GM08714 (cell line): Measurements from ENCODE around the gene FBLN1.
"Not testable (repeated sequence)": the region's sequence is repeated elsewhere in the genome, so short reads cannot be mapped to it uniquely, and the experiment has no call there.

Experiments
- H3K4me3 ChIP-seq: fragments of 200-500 bp; sonication (Bioruptor generic); 2 replicates; pipeline ENCODE4 v1.5.1; 2014; ENCODE audit warnings: mild to moderate bottlenecking, low read length, inconsistent platforms
- ZNF274 ChIP-seq: IDR thresholded peaks from 2 replicates; pipeline ENCODE4 v1.6.1; 2012; ENCODE audit warnings: mild to moderate bottlenecking, low read depth, low read length

Gene FBLN1

DNA sequence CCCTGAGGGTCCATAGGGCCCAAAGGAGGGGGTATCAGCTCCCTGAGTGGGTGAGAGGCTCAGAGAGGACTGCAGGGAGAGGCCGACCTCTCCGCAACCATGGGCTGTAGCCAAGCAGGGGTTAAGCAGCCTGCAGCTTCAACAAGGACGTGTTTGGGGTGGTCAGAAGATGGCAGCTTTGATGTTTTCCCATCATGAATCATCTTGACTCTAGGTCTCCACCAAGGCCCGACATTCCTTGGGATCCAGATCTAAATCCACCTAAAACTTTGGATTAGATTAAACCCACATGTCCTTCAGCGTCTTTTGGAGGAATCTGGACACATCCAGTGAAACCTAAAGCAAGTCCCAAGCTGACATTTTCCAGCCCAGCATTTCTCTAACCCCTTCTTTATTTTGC lies 19.8 kb downstream of the FBLN1 start:
- TF ChIP-seq ZNF274, result no peak
- no peak overlapping the region for H3K4me3 ChIP-seq

DNA sequence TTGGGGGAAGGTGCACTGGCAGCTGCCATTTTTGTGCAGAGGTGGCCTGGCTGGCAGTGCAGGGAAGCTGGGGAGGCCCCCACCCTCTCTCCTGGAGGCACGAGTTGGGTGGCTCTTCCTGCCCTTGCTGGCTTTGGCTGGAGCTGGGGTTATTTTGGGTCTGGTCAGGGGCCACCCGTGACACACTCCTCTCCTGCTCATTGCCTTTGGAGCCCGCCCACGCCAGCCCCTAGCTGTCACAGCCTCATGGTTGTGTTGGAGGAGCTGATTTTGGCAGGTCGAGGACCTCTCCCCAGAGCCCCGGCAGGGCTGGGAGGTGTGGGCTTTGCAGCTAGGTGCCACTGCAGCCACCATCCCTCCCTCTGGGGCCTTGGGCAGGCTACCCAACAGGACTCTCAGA lies 21.5 kb downstream of the FBLN1 start:
- no peak overlapping the region for H3K4me3 ChIP-seq
- no peak for TF ChIP-seq ZNF274

DNA sequence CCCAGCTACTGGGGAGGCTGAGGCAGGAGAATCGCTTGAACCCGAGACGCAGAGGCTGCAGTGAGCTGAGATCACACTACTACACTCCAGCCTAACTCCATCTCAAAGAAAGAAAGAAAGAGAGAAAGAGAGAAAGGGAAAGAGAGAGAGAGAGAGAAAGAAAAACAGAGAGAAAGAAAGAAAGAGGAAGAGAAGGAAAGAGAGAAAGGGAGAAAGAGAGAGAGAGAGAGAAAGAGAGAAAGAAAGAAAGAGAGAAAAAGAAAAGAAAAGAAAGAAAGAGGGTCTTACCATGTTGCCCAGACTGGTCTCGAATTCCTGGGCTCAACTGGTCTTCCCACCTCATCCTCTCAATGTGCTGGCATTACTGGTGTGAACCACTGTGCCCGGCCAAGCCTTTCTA lies 22.3 kb downstream of the FBLN1 start:
- no peak overlapping the region for H3K4me3 ChIP-seq
- no peak for TF ChIP-seq ZNF274

DNA sequence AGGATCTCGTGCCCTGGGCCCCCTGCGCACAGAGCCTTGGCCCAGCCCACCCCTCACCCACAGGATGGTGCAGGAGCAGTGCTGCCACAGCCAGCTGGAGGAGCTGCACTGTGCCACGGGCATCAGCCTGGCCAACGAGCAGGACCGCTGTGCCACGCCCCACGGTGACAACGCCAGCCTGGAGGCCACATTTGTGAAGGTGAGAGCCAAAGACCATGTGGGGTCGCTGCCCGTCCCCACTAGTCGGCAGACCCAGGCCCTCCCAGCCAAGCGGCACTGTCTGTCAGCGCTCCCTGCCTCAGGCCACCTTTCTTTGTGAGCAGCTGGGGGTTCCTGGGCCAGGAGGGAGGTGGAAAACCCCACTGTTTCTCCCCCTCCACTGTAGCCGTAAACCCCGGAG lies 22.8 kb downstream of the FBLN1 start:
- no peak for TF ChIP-seq ZNF274
- H3K4me3 ChIP-seq, result no peak overlapping the region

DNA sequence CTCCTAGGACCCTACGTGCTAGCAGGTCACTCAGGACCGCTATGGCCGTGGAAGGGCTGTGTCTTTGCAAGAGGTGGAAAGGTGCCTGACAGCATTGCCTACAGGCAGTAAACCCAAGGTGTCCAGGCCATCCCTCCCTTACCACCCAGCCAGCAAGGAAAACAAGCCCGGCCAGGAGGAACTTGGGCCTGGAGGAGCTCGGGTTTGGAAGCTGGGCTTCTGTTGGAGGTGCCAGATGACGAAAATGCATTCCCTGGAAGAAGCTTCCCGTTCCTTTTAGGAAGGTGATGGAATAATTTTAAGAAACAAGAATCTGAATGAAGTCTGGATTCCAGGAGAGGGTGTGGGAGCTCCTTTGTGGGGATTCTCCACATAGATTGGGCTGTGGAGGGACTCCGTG lies 23.6 kb downstream of the FBLN1 start:
- H3K4me3 ChIP-seq, result no peak overlapping the region
- TF ChIP-seq ZNF274, result no peak

DNA sequence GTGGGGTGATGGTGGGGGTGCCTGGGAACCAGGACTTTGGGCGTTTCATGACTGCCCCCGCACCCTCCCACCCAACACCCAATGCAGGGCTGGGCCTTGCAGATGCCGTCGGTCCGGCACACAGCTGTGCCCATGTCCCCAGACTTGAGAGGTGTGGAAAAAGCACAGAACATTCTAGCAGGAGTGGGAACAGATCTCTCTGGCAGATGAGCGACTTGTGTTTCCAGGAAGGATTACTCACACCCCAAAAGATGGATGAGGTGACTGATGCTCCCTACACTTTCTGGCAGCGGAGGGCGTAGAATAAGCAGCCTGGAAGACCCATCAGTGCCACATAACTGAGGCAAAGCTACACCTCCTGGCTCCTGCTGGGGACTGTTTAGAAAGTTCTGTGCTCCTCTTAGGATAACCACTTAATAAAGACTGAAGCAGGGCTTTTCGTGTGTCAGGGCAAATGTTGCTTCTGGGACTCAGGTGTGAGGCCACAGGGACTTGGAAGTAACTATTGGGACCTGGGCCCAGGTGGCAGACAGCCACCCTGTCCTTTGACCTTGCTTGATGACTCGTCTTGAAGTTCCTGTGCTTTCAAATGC lies 24.2 kb downstream of the FBLN1 start:
- H3K4me3 ChIP-seq, result no peak overlapping the region
- TF ChIP-seq ZNF274, result no peak

DNA sequence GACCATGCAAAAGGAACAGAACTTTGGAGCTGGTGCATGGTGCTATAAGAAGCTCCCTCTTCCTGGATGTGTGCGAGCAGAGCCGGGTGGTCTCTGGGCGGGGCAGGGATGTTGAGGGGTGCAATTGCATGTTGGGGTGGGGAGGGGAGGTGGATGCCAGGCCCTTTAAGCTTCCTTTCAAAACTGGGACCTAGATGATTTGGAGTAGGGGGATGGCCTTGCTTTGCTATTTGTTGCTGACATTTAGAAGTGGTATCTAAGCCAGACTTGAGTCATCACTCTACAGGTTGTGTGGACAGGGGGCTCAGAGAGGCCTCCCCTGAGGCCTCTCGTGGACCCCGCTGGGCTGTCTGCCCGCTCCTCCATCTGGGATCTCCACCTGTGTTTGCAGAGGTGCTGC lies 24.8 kb downstream of the FBLN1 start:
- TF ChIP-seq ZNF274, result no peak
- H3K4me3 ChIP-seq, result no peak overlapping the region

DNA sequence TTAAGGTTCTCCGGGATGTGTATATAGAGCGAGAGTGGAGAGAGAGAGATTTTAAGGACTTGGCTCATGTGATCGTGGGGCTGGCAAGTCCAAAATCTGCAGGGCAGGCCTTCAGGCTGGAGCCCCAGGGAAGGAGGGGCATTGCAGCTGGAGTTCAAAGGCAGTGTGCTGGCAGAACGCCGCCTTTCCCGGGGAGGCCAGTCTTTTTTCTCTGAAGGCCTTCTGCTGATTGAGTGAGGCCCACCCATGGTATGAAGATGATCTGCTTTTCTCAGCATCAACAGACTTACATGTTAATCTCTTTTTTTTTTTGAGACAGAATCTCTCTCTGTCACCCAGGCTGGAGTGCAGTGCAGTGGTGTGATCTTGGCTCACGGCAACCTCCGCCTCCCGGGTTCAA lies 25.4 kb downstream of the FBLN1 start:
- no peak overlapping the region for H3K4me3 ChIP-seq
- no peak for TF ChIP-seq ZNF274

DNA sequence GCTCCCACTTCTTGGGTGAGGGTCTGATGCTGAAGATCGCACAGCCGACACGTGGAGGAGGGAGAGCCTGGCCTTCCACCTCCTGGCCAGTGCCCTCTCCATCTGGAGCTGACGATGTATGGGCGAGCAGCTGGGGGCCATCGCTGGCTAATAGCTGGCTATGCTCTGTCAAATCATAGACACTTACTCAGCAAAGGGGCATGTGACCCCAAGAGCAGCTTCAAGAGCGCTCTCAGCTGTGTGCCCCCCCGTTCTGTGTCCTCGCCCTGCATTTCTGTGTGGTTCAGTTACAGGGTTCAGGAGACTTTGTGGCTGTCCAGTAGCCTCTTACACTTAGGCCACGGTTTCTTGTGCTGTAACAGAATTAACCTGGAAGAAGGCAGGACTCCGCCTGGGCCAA lies 26.4 kb downstream of the FBLN1 start:
- no peak for TF ChIP-seq ZNF274
- H3K4me3 ChIP-seq, result no peak overlapping the region

DNA sequence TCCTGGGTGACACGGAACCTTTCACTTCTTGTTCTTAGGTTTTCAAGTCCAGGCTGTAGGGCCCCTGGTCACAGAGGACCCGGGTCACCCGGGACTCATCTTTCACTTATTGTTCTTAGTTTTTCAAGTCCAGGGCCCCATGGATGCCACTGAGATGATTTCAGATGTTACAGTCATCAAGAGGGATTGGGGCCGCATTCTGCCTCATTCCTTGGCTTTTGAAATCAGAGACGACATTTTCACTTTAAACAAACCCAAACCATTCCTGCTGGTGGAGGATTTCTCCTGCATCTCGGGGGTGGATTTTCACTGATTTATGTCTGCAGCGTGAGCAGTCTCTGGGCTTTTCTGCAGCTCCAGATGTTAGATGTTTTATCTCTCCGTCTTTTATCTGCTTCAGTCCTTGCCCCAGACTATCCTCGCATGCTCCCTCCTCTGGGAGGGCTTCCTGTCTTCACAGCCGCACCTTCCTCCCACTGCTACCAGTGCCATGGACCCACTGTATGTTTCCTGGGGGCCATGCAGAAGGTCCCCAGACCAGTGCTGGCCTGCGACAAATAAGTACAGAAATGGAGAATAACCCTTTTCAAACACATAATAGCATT lies 27.4 kb downstream of the FBLN1 start:
- no peak for TF ChIP-seq ZNF274
- no peak overlapping the region for H3K4me3 ChIP-seq

DNA sequence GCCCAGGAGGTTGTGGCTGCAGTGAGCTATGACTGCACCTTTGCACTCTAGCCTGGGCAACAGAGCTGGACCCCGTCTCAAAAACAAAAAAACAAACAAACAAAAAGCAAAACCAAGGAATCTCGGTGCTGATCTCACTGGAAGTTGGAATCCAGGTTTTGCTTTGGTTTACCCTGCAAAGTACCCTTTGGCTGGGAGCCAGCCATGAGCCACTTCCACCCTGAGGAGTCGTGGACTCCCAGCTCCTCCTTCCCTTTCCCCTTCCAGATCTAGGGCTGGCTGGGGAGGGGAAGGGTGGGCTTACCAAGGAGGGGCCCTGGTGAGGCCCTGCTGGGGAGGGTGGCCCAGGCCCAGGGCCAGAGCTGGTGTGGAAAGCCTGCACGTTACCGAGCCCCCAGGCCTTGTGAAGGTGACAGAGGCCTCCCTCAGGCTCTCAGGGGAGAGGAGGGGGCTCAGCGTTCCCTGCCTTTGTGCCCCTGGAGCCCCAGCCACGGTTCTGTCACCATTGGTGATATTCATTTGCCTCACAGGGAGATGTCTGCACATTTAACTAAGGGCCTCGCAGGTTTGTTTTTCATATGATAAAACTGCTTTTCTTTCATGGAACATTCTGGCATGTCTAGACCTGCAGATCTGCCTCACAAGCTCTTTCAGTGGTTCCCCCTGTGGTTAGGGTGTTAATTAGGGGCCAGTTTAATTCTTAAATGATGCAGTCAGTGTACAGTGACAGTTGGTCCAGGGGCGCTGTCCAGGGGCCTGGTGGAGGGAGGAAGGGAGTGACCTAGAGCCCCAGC lies 29.0 kb downstream of the FBLN1 start:
- TF ChIP-seq ZNF274, result no peak
- H3K4me3 ChIP-seq, result no peak overlapping the region

DNA sequence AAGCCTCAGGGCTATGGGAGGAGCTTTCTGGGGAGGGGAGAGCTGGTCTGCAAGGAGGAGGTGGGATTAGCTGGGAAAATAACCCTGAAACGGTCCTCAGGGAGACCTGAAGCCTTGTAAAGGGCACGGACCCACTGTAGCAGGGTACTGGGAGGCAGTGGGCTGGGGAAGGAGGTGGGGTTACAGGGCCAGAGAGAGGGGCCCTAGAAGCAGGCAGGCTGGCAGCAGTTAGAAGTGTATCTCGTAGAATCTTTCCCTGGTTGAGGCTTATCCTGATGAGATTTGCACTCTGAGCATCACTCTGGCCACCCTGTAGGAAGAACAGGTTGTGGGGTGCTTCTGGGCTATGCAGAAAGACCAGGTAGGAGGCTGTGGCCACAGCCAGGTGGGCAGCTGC lies 29.6 kb downstream of the FBLN1 start:
- no peak overlapping the region for H3K4me3 ChIP-seq
- TF ChIP-seq ZNF274, result no peak

DNA sequence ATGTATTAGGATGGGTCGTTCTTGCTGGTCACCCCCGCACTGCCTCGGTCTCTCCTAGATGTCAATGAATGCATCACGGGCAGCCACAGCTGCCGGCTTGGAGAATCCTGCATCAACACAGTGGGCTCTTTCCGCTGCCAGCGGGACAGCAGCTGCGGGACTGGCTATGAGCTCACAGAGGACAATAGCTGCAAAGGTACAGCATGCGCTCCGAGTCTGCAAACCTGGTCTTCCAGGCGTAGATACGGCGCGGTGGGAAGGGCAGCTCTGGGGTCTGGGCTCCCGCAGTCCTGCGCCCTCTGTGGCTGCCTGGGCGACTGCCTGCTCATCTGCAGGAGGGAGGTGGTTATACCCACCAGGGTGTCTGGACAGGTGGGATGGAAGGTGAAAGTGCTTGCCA lies 31.0 kb downstream of the FBLN1 start:
- no peak overlapping the region for H3K4me3 ChIP-seq
- no peak for TF ChIP-seq ZNF274

DNA sequence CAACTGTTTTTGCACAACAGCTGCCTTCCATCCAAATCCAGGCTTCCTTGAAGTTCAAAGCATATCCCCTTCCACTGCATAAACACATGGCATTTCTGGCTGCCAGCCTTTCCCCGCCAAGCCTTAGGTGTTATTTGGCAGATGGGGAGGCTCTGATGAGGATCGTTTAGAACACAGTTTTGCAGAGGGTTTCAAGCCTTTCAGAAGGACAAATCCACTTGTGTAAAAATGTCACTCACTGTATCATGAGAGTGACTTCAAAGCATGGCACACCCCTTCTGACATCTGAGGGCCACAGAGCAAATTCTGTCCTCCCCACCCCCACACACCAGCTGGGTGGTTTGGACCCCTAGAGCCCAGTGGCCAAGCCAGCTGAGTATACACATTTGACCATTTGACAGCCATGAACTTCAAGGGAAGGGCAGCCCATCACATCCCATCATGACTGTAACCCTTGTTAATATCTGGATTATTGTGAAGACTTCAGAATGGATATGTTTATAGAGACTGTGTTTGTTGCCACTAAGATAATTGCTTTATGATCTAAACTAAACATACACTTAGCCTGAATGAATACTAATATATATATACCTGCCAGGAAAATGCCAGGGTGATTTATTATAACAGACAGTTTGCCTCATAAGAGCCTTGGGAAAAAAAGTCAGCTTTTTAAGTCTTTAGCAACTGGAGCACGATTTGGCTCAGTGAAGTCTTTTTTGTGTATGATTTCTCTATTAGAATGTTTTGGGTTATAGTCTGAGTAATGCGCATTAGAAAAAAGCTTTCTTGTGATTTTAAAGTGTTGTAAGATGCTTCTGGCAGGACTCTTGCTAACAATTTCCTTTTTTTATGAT lies 31.9 kb downstream of the FBLN1 start:
- no peak overlapping the region for H3K4me3 ChIP-seq
- no peak for TF ChIP-seq ZNF274

DNA sequence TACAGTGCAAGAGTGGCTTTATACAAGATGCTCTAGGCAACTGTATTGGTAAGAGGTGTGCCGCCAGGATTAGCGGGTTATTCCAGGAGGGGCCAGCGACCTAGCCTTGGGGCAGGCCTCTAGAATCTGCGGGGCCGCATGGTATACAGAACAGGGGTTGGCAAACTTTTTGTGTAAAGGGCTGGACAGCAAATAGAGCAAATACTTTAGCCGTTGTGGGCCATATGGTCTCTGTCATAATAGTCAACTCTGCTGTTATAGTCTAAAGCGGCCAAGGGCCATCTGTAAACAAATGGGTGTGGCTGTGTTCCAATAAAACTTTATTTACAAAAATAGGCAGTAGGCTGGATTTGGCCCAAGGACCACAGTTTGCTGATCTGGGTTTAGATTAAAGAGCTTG lies 32.6 kb downstream of the FBLN1 start:
- H3K4me3 ChIP-seq, result no peak overlapping the region
- TF ChIP-seq ZNF274, result no peak

DNA sequence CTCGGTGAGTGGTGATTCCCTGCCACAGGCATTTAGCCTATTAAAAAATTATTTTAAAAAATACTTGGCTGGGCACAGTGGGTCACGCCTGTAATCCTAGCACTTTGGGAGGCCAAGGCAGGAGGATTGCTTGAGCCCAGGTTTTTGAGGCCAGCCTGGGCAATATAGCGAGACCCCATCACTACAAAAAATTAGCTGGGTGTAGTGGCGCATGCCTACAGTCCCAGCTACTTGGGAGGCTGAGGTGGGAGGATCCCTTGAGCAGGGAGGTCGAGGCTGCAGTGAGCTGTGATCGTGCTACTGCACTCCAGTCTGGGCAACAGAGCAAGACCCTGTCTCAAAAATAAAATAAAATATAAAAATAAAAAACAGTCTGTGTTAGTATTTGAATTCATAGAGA lies 33.2 kb downstream of the FBLN1 start:
- H3K4me3 ChIP-seq, result not testable (repeated sequence)
